LNCAP (cell line): ENCODE measurements around the gene GABBR2.
A peak's percentile ranks its signal among the peaks of the same experiment; 100 is the strongest.

Experiments
- TF ChIP-seq, protein P1 (sequence below): fragments of 450-650 bp; IDR thresholded peaks from 2 replicates; pipeline ENCODE4 v1.5.1; 2017; ENCODE audit warnings: mild to moderate bottlenecking

Gene GABBR2

GRCh38 chr9:98690686-98691085 is 18.0 kb downstream of the GABBR2 start:
- TF ChIP-seq, protein P1, sequence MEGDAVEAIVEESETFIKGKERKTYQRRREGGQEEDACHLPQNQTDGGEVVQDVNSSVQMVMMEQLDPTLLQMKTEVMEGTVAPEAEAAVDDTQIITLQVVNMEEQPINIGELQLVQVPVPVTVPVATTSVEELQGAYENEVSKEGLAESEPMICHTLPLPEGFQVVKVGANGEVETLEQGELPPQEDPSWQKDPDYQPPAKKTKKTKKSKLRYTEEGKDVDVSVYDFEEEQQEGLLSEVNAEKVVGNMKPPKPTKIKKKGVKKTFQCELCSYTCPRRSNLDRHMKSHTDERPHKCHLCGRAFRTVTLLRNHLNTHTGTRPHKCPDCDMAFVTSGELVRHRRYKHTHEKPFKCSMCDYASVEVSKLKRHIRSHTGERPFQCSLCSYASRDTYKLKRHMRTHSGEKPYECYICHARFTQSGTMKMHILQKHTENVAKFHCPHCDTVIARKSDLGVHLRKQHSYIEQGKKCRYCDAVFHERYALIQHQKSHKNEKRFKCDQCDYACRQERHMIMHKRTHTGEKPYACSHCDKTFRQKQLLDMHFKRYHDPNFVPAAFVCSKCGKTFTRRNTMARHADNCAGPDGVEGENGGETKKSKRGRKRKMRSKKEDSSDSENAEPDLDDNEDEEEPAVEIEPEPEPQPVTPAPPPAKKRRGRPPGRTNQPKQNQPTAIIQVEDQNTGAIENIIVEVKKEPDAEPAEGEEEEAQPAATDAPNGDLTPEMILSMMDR = no peak

DNA sequence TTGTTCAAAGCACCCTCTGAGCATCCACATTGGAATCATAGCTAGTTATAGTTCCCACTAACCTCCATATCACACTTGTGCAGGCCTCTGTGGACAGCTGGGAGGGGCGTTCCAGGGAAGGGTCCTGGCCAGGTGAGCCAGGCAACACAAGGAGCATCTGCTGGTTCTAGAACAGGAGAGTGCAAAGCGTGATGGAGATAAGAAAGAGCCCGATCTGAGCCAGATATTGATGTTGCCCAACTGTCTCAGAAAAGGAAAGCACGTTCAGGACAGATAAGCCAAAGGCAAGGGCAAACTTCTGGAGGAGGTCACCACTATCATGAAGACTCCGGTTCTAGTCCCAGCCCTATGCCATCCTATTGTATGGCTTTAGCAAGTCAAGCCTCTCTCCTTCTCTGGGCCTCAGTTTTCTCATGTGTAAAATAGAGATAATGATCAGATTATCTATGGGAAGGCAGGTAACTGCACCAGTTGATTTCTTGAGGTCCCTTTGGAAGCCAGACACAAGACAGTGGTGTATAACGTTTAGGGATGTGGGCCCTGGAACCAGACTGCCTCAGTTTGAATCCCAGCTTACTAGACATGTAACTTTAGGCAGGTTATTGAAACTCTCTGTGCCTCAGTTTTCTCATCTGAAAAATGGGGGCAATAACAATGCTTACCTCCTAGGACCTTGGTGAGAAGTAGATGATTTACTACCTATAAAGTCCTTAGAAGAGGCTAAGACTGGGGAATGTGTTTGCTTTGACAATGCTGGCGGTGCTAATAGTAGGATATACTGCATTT is 19.8 kb downstream of the GABBR2 start:
- TF ChIP-seq, protein P1 = no peak

DNA sequence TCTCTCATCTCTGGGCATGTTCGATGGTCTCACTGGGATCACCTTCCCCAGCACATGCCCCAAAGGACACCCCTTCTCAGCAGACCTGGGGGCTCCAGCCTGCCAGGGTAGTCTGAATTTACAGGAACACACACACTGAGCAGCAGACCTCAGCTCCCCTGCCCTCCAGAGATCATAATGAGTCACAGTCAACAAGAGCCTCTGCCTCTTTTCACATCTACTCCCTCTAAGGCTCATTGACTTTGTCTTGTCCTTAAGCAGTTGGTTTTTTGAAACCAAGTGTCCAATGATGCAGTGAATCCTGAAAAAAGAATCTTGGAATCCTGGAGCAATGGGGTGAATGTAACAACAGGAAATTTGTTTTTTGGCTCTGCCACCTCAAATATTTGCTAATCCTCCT is 20.8 kb downstream of the GABBR2 start:
- TF ChIP-seq, protein P1 = no peak

DNA sequence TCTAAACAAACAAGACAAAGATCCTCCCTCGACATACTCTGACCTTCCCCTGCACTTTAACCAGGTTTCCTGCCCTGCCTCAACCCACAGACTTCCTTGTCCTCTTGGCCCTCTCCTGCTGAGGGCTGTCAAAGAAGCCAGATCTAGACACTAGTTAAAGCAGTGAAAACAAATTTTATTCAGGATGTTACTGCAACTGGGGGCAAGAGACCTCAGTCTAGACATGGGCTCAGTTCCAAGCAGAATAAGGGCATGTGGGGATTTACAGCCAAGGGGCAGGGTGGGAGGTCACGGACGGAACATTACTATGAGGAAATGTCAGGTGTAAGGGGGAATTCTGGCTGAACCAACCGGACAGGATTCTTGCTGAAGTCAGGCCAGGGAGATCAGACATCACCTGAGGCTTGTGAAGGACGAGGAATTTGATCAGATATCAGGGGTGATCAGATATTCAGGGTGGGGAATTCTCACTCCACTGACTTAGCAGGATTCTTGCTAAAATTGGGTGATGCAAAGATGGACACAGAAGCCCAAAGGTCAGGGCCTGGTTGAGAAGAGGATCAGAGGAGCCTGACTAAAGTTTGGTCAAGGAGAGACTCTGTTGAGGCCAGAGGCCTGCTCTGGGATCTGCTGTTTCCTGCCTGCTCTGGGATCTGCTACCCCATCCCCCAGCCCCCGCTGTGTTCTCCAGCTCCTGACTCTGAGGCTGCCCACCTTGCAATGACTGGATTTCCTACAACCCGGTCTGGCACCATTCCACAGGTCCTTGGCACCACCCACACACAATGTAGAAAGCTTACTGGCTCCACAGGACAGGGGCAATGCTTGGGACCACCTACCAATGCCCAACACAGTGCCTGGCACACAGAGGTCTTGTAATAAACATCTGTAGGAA is 21.5 kb downstream of the GABBR2 start:
- TF ChIP-seq, protein P1 = no peak

GRCh38 chr9:98678244-98678842 is 30.4 kb downstream of the GABBR2 start:
- TF ChIP-seq, protein P1 = peak; percentile 78

DNA sequence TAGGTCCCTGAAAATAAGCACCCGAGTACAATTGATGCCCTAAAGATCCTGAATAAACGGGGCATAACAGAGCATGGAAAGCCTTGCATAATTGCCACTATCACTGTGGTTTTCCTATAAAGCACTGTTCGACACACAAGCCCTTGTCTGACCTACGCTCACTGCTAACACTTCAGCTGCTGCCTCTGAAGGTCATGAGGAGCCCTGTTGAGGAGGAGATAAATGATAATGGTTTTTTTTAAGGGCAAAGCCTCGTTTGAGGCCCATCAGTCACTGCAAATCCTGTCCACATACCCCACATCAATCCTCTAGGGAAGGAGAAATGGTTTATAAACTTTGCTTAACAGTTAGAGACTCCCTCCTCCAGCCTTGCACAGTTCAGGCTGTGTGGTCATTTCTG is 35.1 kb downstream of the GABBR2 start:
- TF ChIP-seq, protein P1 = no peak

- TF ChIP-seq, protein P1 = no peak
These were observed 41.6 kb downstream of the GABBR2 start for GRCh38 chr9:98667005-98667640.
